SHP77 (cell line): ENCODE data around the gene TGM2.
A peak's percentile ranks its signal among the peaks of the same experiment; 100 is the strongest.

Source experiments
- DNase-seq, 2 experiments: peaks; one replicate each; lab custom pipeline; 2025; lab: John Stamatoyannopoulos, UW

The TGM2 gene

DNA sequence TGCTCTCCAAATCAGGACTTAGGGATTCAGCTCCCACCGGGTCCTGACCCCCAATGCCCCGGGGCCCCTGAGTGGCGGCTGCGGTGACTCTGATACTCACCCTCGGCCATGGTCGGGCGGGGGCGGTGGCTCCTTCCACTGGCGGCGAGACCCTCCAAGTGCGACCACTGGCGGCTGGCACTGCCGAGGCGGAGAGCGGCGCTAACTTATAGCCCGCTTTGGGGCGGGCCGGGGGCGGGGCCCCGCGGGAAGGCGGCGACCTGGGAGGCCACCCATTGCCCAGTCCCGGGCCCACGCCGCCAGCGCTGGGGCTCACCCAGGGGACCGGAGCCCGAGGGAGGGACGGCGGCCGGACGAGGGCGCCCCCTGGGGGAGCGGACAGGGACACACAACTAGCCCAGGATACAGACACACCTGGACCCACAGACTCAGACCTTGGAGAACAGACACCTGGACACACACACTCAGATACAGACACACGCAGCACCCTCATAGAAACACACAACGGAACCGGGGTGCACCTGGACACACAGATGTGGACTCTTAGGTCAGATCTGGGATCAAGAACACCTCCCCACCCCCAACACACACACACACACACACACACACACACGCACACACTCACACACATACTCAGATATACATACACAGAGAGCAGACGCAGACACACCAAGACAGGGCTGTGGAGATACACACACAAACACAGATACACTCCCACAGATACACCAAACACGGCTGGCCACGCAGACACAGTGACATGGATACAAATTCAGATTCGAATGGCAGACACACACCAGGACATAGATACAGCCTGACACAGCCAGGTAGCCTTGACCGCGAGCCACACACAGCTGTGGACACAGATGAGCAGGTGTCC lies at the start of gene TGM2:
TSS of gene TGM2 (minus strand) at position 182 of the 877 bp plus-strand sequence. CDS start at position 110, 72 bp downstream.
- peak; percentile 29 to 37 for DNase-seq

DNA sequence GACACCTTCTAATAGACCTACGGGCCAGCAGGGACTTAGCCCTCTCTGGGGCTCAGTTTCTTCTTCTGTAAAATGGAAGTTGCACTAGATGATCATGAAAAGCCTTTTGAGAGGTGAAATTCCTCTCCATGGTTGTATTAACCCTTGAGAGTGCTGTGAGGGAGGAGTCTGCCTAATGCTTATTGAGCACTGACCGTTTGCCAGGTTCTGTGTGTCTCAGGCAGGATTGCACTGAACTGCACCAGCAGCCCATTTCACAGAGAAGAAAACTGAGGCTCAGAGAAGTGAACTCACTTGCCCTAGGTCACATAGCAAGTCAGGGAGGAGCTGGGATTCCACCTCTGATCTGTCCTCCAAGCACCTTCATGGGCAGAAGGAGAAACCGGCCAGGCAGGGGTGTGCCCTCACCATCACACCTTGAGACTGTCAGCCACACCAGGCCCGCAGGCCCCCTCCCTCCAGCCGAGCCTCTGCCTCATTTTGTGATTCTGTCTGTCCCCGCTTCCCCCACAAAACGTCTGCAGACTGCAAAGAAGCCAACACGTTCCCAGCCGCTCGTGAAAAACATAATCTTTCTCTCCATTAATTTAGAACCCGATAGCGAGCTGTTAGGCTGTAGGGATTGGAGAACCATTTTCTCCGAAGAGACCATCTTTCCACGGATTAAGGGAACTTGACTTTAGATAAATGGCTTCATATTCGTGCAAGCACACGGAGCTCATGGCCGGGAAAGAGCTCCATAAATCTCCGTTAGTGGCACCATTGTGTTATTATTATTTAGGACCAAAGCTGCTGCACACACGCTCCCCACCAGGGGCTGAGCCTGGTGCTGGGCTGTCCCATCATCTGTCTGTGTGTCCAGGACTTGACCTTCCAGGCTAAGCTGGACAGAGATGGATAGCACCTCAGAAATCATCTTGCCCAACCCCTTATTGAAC lies 49.5 kb upstream of the TGM2 start:
- DNase-seq, result no peak

- no peak for DNase-seq
These were observed 48.5 kb upstream of the TGM2 start for GRCh38 chr20:38213607-38213940.

GRCh38 chr20:38212806-38213606 lies 47.9 kb upstream of the TGM2 start:
- DNase-seq, result no peak

DNA sequence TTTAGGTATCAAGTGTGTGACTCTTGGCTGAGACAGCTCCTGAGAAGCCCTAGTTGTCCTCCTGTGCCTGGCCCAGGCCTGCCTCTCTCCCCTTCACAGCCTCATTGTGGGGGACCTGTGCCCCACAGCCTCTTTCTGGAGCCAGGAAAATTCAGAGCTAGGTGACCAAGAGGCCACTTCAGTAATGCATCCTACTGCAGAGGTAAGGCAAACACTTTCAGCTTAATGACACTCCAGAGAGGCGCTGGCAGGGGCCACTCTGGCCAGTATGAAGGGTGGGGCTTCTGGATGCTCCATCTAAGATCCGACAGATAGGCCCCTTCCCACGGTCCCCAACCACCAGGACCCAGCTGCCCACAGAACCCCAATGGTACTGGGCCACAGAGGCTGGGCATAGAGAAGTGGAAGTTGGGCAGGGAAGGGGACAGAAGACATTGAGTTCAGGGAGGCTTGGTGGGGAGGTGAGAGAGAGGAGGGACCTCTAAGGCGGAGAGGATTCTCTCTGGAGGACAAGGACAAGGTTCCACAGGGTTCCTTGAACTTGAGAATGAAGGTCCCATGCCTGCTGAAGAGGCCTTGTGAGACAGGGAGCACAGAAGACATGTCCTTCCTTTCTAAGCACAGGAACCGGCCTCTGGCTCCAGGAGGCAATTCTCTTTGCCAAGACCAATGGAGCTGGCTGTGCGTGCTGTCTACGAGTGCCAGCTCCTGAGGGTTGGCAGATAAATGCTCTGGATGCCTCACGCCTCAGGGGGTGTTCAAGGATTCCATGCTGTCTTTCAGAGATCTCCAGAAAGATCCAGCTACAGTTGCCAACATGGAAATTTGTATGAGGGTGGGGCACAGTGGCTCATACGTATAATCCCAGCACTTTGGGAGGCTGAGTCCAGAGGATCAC lies 46.4 kb upstream of the TGM2 start:
- DNase-seq, result no peak

DNA sequence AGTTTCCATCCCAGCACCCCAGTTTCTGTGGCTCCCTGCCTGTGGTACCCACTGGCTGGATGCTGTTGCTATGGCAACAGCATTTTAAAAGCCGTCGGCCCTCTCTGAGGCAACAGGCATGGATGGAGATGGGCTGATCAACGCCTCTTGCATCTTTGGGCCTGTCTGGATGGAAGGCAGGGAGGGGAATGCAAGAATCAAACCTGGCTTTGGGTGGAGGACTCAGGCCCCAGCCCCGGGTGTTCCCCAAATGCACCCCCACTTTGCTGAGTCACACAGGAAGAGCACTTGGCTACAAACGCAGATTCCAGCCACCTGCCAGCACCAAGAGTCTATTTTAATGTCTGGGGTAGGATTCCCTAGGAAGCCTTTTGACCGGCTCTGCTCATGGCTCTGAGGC lies 45.7 kb upstream of the TGM2 start:
- DNase-seq, result no peak

GRCh38 chr20:38209736-38210405 lies 44.8 kb upstream of the TGM2 start:
- DNase-seq, result no peak

DNA sequence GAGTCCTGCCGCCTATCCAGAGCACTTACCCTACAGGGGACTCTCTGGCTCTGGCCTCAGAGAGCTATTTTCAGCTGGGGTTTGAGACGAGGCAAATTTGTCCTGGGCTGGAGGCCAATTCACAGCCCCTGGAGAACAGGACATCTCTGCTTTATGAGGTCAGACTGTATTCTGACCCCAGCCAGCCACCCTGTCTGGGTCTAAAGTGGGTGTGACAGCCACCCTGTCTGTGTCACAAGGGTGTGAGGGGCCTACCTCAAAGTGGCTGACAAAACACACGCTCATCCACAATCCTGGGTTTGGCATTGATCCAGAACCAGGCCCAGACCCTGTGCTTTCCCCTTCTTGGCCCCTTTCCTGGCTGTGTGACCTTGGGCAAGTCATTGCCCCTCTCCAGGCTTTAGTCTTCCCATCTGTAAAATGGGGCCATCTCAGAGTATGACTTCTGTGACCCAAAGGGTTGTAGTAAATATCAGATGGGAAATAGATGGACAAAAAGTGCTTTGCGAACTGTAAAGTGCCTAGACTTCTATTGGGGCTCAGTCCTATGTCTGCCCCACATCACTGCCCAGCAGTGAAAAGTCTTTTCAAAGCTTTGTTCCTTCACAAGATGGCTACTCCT lies 44.1 kb upstream of the TGM2 start:
- no peak for DNase-seq

- no peak for DNase-seq
These were observed 43.5 kb upstream of the TGM2 start for GRCh38 chr20:38208523-38208922.

DNA sequence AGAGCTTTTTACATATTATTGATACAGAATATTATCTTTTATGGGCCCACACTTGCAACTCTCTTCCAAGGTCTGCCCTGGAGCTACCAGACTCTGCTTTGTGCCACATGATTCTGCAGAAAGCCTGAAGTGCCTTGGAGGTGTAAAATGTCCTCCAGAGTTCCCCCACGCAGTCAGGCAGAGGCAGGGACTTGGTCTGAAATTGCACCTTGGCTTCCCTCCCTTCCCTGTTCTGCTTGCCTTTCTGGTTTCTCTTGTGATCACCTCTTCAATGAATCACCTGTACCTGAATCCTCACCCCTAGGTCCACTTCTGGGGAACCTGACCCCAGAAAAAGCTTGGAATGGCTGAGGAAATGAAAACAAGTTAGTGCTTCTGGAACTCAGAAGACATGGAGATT lies 43.0 kb upstream of the TGM2 start:
- no peak for DNase-seq

DNA sequence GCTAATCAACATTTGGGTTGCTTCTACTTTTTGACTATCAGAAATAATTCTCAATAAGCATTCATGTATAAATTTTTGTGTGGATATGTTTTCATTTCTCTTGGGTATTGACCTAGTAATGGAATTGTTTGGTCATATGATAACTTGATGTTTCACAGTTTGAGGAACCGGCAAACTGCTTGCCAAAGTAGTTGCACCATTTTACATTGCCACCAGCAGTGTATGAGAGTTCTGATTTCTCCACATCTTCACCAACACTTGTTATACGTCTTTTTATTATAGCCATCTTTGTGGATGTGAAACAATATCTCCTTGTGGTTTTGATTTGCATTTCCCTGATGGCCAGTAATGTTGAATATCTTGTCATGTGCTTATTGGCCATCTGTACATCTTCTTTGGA lies 42.6 kb upstream of the TGM2 start:
- DNase-seq, result no peak

GRCh38 chr20:38205001-38205400 lies 39.9 kb upstream of the TGM2 start:
- DNase-seq, result no peak

DNA sequence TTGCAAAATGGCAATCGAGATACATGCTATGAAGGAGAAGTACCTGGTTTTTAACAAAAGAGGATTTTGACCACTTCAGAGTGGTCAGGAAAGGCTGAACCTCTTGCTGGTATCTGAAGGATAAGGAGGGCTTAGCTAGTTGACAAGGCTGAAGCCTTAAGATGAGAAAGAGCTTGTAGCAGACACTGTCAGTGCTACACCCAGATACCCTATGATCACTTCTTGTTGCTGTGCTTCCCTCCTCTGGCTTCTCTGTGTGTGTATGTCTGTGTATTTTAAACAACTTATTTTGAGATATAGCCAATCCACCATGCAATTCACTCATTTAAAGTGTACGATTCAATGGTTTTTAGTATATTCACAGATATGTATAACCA lies 38.9 kb upstream of the TGM2 start:
- DNase-seq, result no peak

GRCh38 chr20:38203337-38203980 lies 38.4 kb upstream of the TGM2 start:
- DNase-seq, result no peak

GRCh38 chr20:38202982-38203293 lies 37.9 kb upstream of the TGM2 start:
- no peak for DNase-seq

- no peak for DNase-seq
These were observed 37.3 kb upstream of the TGM2 start for GRCh38 chr20:38202153-38202981.

DNA sequence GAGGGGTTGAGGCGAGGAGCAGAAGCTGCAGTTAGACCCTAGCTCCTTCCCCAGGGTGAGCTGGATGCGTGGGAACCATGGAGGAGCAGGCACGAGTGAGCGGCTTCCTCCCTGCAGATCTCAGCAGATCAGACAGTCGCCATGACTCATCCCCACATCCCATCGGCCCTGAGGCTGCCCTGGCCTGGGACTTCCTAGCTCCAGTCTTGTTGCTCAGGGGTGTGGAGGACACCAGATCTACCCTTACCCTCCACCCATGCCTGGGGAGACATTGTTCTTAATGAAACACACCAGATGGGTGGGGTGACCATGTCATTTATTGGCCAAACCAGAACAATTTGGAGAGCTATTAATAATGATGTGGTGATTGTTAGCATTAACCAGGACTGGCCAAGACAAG lies 36.3 kb upstream of the TGM2 start:
- DNase-seq, result no peak

DNA sequence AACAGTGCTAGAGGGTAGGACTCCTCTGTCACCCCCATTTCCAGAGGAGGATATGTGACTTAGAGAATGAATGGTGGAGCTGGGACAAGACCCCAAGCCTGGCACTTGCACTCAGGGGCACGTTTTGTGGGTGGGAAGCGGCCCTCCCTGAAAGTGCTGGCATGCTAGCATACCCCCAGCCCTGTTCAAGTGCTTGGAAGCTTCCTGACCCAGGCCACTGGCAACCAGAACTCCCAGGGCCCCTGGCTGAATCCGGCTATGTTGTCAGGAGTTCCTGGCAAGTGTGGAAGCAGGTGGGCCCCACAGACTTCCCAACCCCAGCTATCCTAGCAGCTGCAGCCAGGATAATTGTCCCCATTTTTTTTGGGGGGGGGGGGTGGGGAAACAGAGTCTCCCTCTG lies 35.6 kb upstream of the TGM2 start:
- no peak for DNase-seq
